Trophoblast cell (in vitro differentiated cells and primary cell): ENCODE results near the gene DLGAP1.

ENCODE experiments used
- DNase-seq, 2 donors: peaks; one replicate each; pipeline ENCODE4 v3.0.0-alpha.2; 2016
- H2AFZ ChIP-seq: 2 replicates; pipeline ENCODE4 v1.6.1; 2013; ENCODE audit warnings: low read length, moderate library complexity, mild to moderate bottlenecking; ENCODE audit not compliant: insufficient read depth, poor library complexity
- H2AK5ac ChIP-seq: 2 replicates; pipeline ENCODE4 v1.6.1; 2013; ENCODE audit warnings: mild to moderate bottlenecking, low read length
- H2BK120ac ChIP-seq: 2 replicates; pipeline ENCODE4 v1.6.1; 2013; ENCODE audit warnings: low read length, mild to moderate bottlenecking, moderate library complexity; ENCODE audit not compliant: insufficient read depth, poor library complexity
- H2BK12ac ChIP-seq: 2 replicates; pipeline ENCODE4 v1.6.1; 2013; ENCODE audit warnings: mild to moderate bottlenecking, low read length, moderate library complexity
- H2BK5ac ChIP-seq: 2 replicates; pipeline ENCODE4 v1.6.1; 2013; ENCODE audit warnings: low read length, low read depth, moderate library complexity, mild to moderate bottlenecking; ENCODE audit not compliant: poor library complexity
- H3K14ac ChIP-seq: 2 replicates; pipeline ENCODE4 v1.6.1; 2013; ENCODE audit warnings: mild to moderate bottlenecking, low read length
- H3K18ac ChIP-seq: 2 replicates; pipeline ENCODE4 v1.6.1; 2013; ENCODE audit warnings: mild to moderate bottlenecking, low read length
- H3K23ac ChIP-seq: 2 replicates; pipeline ENCODE4 v1.6.1; 2013; ENCODE audit warnings: low read length
- H3K27ac ChIP-seq: 2 replicates; pipeline ENCODE4 v1.5.1; 2013; ENCODE audit warnings: low read depth, mild to moderate bottlenecking, inconsistent platforms, low read length, moderate library complexity
- H3K27me3 ChIP-seq: 2 replicates; pipeline ENCODE4 v1.6.1; 2013; ENCODE audit warnings: inconsistent platforms, mild to moderate bottlenecking, low read length, moderate library complexity; ENCODE audit not compliant: insufficient read depth
- H3K36me3 ChIP-seq, 2 experiments: 1 replicate in 1 of 2; 2 replicates in 1 of 2; pipeline ENCODE4 v1.6.1; 2013; ENCODE audit warnings: low read length in 2 of 2, mild to moderate bottlenecking in 2 of 2, moderate library complexity in 1 of 2; ENCODE audit not compliant: insufficient read depth in 2 of 2, control insufficient read depth in 1 of 2
- H3K4ac ChIP-seq: 2 replicates; pipeline ENCODE4 v1.6.1; 2013; ENCODE audit warnings: low read depth, mild to moderate bottlenecking, low read length, moderate library complexity
- H3K4me1 ChIP-seq, 2 experiments: 1 replicate in 1 of 2; 2 replicates in 1 of 2; pipeline ENCODE4 v1.6.1; 2013; ENCODE audit warnings: low read length in 2 of 2, mild to moderate bottlenecking in 2 of 2, moderate library complexity in 1 of 2; ENCODE audit not compliant: insufficient read depth in 2 of 2, control insufficient read depth in 1 of 2
- H3K4me2 ChIP-seq: 2 replicates; pipeline ENCODE4 v1.6.1; 2013; ENCODE audit warnings: inconsistent platforms, mild to moderate bottlenecking, low read length, moderate library complexity
- H3K4me3 ChIP-seq: 2 replicates; pipeline ENCODE4 v1.5.1; 2013; ENCODE audit warnings: mild to moderate bottlenecking, low read depth, low read length, inconsistent platforms
- H3K79me1 ChIP-seq: one replicate; pipeline ENCODE4 v1.6.1; 2013; ENCODE audit warnings: low read length
- H3K79me2 ChIP-seq: 2 replicates; pipeline ENCODE4 v1.6.1; 2013; ENCODE audit warnings: low read length, mild to moderate bottlenecking; ENCODE audit not compliant: control insufficient read depth, insufficient read depth, poor library complexity
- H3K9ac ChIP-seq: 2 replicates; pipeline ENCODE4 v1.6.1; 2013; ENCODE audit warnings: mild to moderate bottlenecking, low read length
- H3K9me3 ChIP-seq: 2 replicates; pipeline ENCODE4 v1.6.1; 2013; ENCODE audit warnings: low read depth, mild to moderate bottlenecking, control low read depth, inconsistent platforms, low read length; ENCODE audit not compliant: insufficient read depth
- H4K12ac ChIP-seq: 2 replicates; pipeline ENCODE4 v1.6.1; 2013; ENCODE audit warnings: low read depth, mild to moderate bottlenecking, low read length, moderate library complexity
- H4K8ac ChIP-seq: 2 replicates; pipeline ENCODE4 v1.6.1; 2013; ENCODE audit warnings: low read depth, mild to moderate bottlenecking, low read length, moderate library complexity
- H4K91ac ChIP-seq: one replicate; pipeline ENCODE4 v1.6.1; 2013; ENCODE audit warnings: low read depth, mild to moderate bottlenecking, low read length, moderate library complexity
- WGBS: extraction: QIAGEN DNeasy Blood & Tissue Kit; methylation state at CpG from one replicate; pipeline ENCODE4 v1.1.7; 2013; ENCODE audit warnings: missing lambda C conversion rate; ENCODE audit not compliant: insufficient read length, insufficient coverage; ENCODE audit errors: extremely low coverage; 5-methylcytosine and 5-hydroxymethylcytosine counted together

The DLGAP1 gene

GRCh38 chr18:4106407-4107033, 348.6 kb downstream of the DLGAP1 start:
- Histone ChIP-seq H3K4me3 (no peak overlapping the region), H3K79me2 (no peaks in the 10 kb centered on the region), H3K36me3 (no peaks in the 10 kb centered on the region), H3K18ac (no peak overlapping the region), H2BK120ac (no peak overlapping the region), H2AFZ (no peak overlapping the region), H3K9ac (no peak overlapping the region), H2BK5ac (no peak overlapping the region), H3K14ac (no peak overlapping the region), H3K4me2 (no peak overlapping the region), H3K27me3 (no peaks in the 10 kb centered on the region), H4K12ac (no peak overlapping the region), H3K23ac (no peak overlapping the region), H4K91ac (no peak overlapping the region), H3K4me1 (no peaks in the 10 kb centered on the region), H4K8ac (no peak overlapping the region), H2AK5ac (no peak overlapping the region), H3K4ac (no peak overlapping the region), H2BK12ac (no peak overlapping the region), H3K27ac (no peak overlapping the region), H3K9me3 (no peaks in the 10 kb centered on the region), H3K79me1 (no peaks in the 10 kb centered on the region)
- peak; percentile 66 to 84 for DNase-seq
- WGBS, result no CpG with 5 or more reads among the region's 13 CpGs

GRCh38 chr18:4102901-4103300, 352.2 kb downstream of the DLGAP1 start:
- no CpG with 5 or more reads among the region's 1 CpG for WGBS
- no peak overlapping the region for H4K91ac ChIP-seq
- H3K27ac ChIP-seq, result no peak overlapping the region
- no peaks in the 10 kb centered on the region for H3K79me2 ChIP-seq
- no peak overlapping the region for H4K12ac ChIP-seq
- no peaks in the 10 kb centered on the region for H3K79me1 ChIP-seq
- no peaks in the 10 kb centered on the region for H3K9me3 ChIP-seq
- H3K4me1 ChIP-seq, result no peaks in the 10 kb centered on the region
- no peak overlapping the region for H2BK120ac ChIP-seq
- no peak overlapping the region for H2AFZ ChIP-seq
- H2BK5ac ChIP-seq, result no peak overlapping the region
- no peak overlapping the region for H3K23ac ChIP-seq
- H2BK12ac ChIP-seq, result no peak overlapping the region
- no peak overlapping the region for H3K4me2 ChIP-seq
- H2AK5ac ChIP-seq, result no peak overlapping the region
- no peaks in the 10 kb centered on the region for H3K36me3 ChIP-seq
- no peak overlapping the region for H3K18ac ChIP-seq
- no peak for DNase-seq
- no peak overlapping the region for H4K8ac ChIP-seq
- H3K4me3 ChIP-seq, result no peak overlapping the region
- no peak overlapping the region for H3K4ac ChIP-seq
- no peak overlapping the region for H3K9ac ChIP-seq
- H3K27me3 ChIP-seq, result no peaks in the 10 kb centered on the region
- H3K14ac ChIP-seq, result no peak overlapping the region

- Histone ChIP-seq H4K12ac (no peak overlapping the region), H2AK5ac (no peak overlapping the region), H2BK120ac (no peak overlapping the region), H3K4ac (no peak overlapping the region), H3K79me2 (no peaks in the 10 kb centered on the region), H3K27me3 (no peaks in the 10 kb centered on the region), H2AFZ (no peak overlapping the region), H3K9me3 (no peaks in the 10 kb centered on the region), H4K91ac (no peak overlapping the region), H3K79me1 (no peaks in the 10 kb centered on the region), H3K18ac (no peak overlapping the region), H3K4me1 (no peaks in the 10 kb centered on the region), H2BK5ac (no peak overlapping the region), H3K4me2 (no peak overlapping the region), H4K8ac (no peak overlapping the region), H2BK12ac (no peak overlapping the region), H3K14ac (no peak overlapping the region), H3K27ac (no peak overlapping the region), H3K36me3 (no peaks in the 10 kb centered on the region), H3K4me3 (no peak overlapping the region), H3K9ac (no peak overlapping the region), H3K23ac (no peak overlapping the region)
- no CpG with 5 or more reads among the region's 5 CpGs for WGBS
- DNase-seq, result no peak
Observed at GRCh38 chr18:4101009-4101408, 354.1 kb downstream of the DLGAP1 start.

- Histone ChIP-seq H2BK5ac (no peak overlapping the region), H3K23ac (no peak overlapping the region), H4K12ac (no peak overlapping the region), H3K4ac (no peak overlapping the region), H3K79me1 (no peaks in the 10 kb centered on the region), H3K18ac (no peak overlapping the region), H3K4me2 (no peak overlapping the region), H3K36me3 (no peaks in the 10 kb centered on the region), H3K27me3 (no peaks in the 10 kb centered on the region), H3K14ac (no peak overlapping the region), H3K27ac (no peak overlapping the region), H2BK12ac (no peak overlapping the region), H4K8ac (no peak overlapping the region), H2AFZ (no peak overlapping the region), H3K4me1 (no peaks in the 10 kb centered on the region), H3K9me3 (no peaks in the 10 kb centered on the region), H3K4me3 (no peak overlapping the region), H2BK120ac (no peak overlapping the region), H4K91ac (no peak overlapping the region), H2AK5ac (no peak overlapping the region), H3K9ac (no peak overlapping the region), H3K79me2 (no peaks in the 10 kb centered on the region)
- no CpG with 5 or more reads among the region's 4 CpGs for WGBS
- DNase-seq, result no peak
Observed at GRCh38 chr18:4096486-4096885, 358.6 kb downstream of the DLGAP1 start.
